Pancreas (tissue), 10 donors: ENCODE measurements around the gene OSGEP. TPM values are rescaled to one million over a fixed set of nuclear protein-coding genes. Genes with fewer than 3 reads are reported as not detected.

Experiments
- ATAC-seq, 4 donors: fragments of 200-7000 bp; cut with Tn5 transposase; one replicate each; pipeline versions ENCODE4 v1.8.0 to v1.9.1; 2020; ENCODE audit warnings: mild to moderate bottlenecking in 4 of 4, moderate library complexity in 4 of 4
- DNase-seq, 6 donors: peaks; one replicate each; pipeline ENCODE4 v3.0.0-alpha.2; 2020
- FAIRE-seq: peaks from 2 replicates; lab custom pipeline; 2012; peaks lifted over from hg19 to GRCh38; lab: Jason Lieb, UNC
- H3K27ac ChIP-seq, 4 donors: fragments of 200-600 bp; sonication (generic); 1 replicate in 3 of 4; 2 replicates in 1 of 4; pipeline versions ENCODE4 v1.5.0 to v1.8.0; 2020
- H3K27me3 ChIP-seq, 4 donors: fragments of 200-600 bp; one replicate each; pipeline ENCODE4 v1.8.0; 2021
- H3K36me3 ChIP-seq, 3 donors: fragments of 200-600 bp; sonication (generic) in 1 of 3; one replicate each; pipeline versions ENCODE4 v1.5.0 to v1.8.0; 2020 to 2021
- H3K4me1 ChIP-seq, 3 donors: fragments of 200-600 bp; one replicate each; pipeline ENCODE4 v1.8.0; 2021
- H3K4me3 ChIP-seq, 4 donors: fragments of 200-600 bp; sonication (generic) in 2 of 4; one replicate each; pipeline versions ENCODE4 v1.5.0 to v1.8.0; 2020 to 2021
- H3K9me3 ChIP-seq, 4 donors: fragments of 200-600 bp; one replicate each; pipeline ENCODE4 v1.8.0; 2021
- WGBS, 2 donors: extraction: QIAGEN DNeasy Blood & Tissue Kit; methylation state at CpG; one replicate each; pipeline ENCODE4 v1.1.7; 2013; 5-methylcytosine and 5-hydroxymethylcytosine counted together
- intact Hi-C, 3 donors: fragments of 100-400 bp; cut with DNase I; formaldehyde crosslinking; loops; one replicate each; pipeline versions ENCODE4 v1.11.1 to v1.14.2; 2022
- polyA plus RNA-seq, 2 donors: library from polyadenylated mRNA; stranded (reverse); fragments of 200-250 nt; gene quantifications; one replicate each; pipeline ENCODE4 v1.2.3, GENCODE V29; 2013
- total RNA-seq, 6 donors: library from RNA; stranded (reverse); fragmentation: NEBNext Ultra II Directional in 4 of 6; extraction: Animal tissue kit (Norgen Biotek cat#: 25700) in 4 of 6; gene quantifications; one replicate each; pipeline versions ENCODE4 v1.2.1 to v1.2.4, GENCODE V29; 2021 to 2023
- TF ChIP-seq, protein P1 (sequence below), 4 donors: fragments of 200-600 bp; sonication (generic) in 3 of 4; IDR thresholded peaks; one replicate each; pipeline versions ENCODE4 v1.5.0 to v1.8.0; 2021; ENCODE audit warnings: antibody characterized with exemption in 4 of 4
- donor health status: healthy with polysubstance abuse.
- donor health status: DM: no; HTN: no; CAD: no; lungs with moderate emphysema.
- donor health status: DM: no; HTN: no; CAD: no.
- donor health status: control.
- donor health status: control.
- donor health status: Bipolar disorder and iron deficiency.
- donor health status: DM: yes; HTN: yes; CAD: no.
- donor health status: DM: no; HTN: no; CAD: no.
- donor health status: DM: no; HTN: no; CAD: no.
- donor health status: DM: yes; HTN: yes; CAD: no.

Gene OSGEP
- total and polyA plus RNA-seq, 8 donors: 11.4 to 69.8 (median 14.7) TPM

GRCh38 chr14:20438664-20439063 is 15.9 kb downstream of the OSGEP start:
- Histone ChIP-seq H3K4me1 (no peaks in the 10 kb centered on the region), H3K9me3 (no peaks in the 10 kb centered on the region), H3K27ac (no peak overlapping the region), H3K4me3 (no peak overlapping the region), H3K36me3 (no peaks in the 10 kb centered on the region), H3K27me3 (no peaks in the 10 kb centered on the region)
- DNase-seq (no peak), FAIRE-seq (no peak), ATAC-seq (no peak)
- WGBS, 2 donors: 69 to 78% methylated on average over 7 of the region's 7 CpGs
- intact Hi-C loops: no loop called here
- TF ChIP-seq, protein P1, sequence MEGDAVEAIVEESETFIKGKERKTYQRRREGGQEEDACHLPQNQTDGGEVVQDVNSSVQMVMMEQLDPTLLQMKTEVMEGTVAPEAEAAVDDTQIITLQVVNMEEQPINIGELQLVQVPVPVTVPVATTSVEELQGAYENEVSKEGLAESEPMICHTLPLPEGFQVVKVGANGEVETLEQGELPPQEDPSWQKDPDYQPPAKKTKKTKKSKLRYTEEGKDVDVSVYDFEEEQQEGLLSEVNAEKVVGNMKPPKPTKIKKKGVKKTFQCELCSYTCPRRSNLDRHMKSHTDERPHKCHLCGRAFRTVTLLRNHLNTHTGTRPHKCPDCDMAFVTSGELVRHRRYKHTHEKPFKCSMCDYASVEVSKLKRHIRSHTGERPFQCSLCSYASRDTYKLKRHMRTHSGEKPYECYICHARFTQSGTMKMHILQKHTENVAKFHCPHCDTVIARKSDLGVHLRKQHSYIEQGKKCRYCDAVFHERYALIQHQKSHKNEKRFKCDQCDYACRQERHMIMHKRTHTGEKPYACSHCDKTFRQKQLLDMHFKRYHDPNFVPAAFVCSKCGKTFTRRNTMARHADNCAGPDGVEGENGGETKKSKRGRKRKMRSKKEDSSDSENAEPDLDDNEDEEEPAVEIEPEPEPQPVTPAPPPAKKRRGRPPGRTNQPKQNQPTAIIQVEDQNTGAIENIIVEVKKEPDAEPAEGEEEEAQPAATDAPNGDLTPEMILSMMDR (IDR thresholded peaks at IDR 0.05): no peak

DNA sequence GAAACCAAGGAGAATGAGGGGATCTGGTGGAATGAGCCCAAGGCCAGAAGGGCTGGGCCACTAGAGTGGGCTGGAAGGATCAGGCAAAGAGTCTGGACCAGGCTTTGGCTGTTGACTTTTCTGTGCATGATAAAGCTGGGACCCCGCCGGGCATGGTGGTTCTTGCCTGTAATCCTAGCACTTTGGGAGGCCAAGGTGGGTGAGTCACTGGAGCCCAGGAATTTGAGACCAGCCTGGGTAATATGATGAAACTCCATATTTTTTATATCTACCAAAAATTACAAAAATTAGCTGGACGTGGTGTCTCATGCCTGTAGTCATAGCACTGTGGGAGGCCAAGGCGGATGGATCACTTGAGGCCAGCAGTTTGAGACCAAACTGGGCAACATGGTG is 18.3 kb downstream of the OSGEP start:
- H3K4me1 ChIP-seq: no peaks in the 10 kb centered on the region
- no peaks in the 10 kb centered on the region for H3K9me3 ChIP-seq
- no peaks in the 10 kb centered on the region for H3K27me3 ChIP-seq
- TF ChIP-seq, protein P1 (IDR thresholded peaks at IDR 0.05): no peak
- intact Hi-C loops: no loop called here
- H3K27ac ChIP-seq: no peak overlapping the region
- ATAC-seq (no peak), DNase-seq (no peak), FAIRE-seq (no peak)
- no peaks in the 10 kb centered on the region for H3K36me3 ChIP-seq
- H3K4me3 ChIP-seq: no peak overlapping the region
- WGBS, 2 donors: 77 to 79% methylated on average over 4 of the region's 4 CpGs

DNA sequence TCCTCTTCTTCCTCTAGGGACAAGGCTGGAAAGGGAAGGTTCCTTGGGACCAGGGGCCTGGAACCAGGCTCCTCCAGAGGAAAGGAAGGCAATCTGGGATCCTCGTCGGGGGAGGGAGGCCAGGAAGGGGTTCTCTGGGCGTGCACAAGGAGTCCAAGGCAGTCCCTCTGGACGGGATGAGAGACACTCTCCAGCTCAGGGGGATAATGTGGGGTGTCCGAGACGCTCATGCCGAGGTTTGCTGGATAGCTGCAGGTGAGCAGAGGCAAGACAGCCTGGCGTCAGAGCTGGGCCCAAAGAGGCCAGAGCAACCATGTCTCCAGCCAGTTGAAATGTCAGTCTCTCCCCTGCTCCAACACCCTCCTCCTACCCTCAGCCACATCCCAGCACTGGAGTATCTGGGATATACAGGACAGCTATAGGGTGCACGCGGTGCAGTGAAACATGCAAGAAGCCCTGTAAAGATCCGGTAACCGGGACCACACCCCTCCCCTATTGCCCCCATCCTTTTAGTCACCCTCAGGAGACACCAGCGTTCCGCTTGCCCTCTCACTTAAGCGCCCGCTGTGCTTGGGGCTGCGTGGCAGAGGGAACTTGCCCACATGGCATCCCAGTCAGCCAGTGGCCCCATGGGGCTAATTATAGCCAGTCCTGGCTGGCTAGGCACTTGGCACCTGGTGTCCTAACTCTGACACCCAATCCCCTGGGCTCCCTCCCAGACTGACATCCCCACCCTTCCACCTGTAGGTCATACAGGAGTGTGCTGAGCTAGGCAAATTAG is 18.8 kb downstream of the OSGEP start, which contains the start of gene KLHL33:
Gene KLHL33, minus strand, starts transcription at position 585 of the 781 bp plus-strand sequence. Its CDS starts 355 bp downstream, at position 230.
- H3K27ac ChIP-seq: no peak within 1 kb of the TSS
- 73 to 79% methylated on average over 17 of the region's 17 CpGs for WGBS, 2 donors
- no peaks in the 10 kb centered on the region for H3K4me1 ChIP-seq
- no peaks in the 10 kb centered on the region for H3K27me3 ChIP-seq
- FAIRE-seq (no peak), ATAC-seq (no peak), DNase-seq (no peak)
- H3K9me3 ChIP-seq: no peaks in the 10 kb centered on the region
- peak within 1 kb of the TSS in 2 of 4 donors; percentile 13 to 20 for H3K4me3 ChIP-seq
- intact Hi-C loops: no loop called here
- TF ChIP-seq, protein P1 (IDR thresholded peaks at IDR 0.05): no peak
- no peaks in the 10 kb centered on the region for H3K36me3 ChIP-seq

- no peaks in the 10 kb centered on the region for H3K4me1 ChIP-seq
- WGBS, 2 donors: 32 to 33% methylated on average over 44 of the region's 44 CpGs
- H3K4me3 ChIP-seq: peak overlapping the region in 2 of 4 donors; percentile 13 to 20
- DNase-seq (peak in 1 of 6 donors; percentile 54), FAIRE-seq (no peak), ATAC-seq (peak in 2 of 4 donors; percentile 19 to 32)
- no peaks in the 10 kb centered on the region for H3K36me3 ChIP-seq
- intact Hi-C loops: no loop called here
- H3K27ac ChIP-seq: no peak overlapping the region
- H3K27me3 ChIP-seq: no peaks in the 10 kb centered on the region
- no peaks in the 10 kb centered on the region for H3K9me3 ChIP-seq
- TF ChIP-seq, protein P1 (IDR thresholded peaks at IDR 0.05): no peak
These were observed 19.7 kb downstream of the OSGEP start for GRCh38 chr14:20434701-20435581.
